SU-DHL-6 (cell line): ENCODE results near the gene SMKR1.

Experiments
- EZH2phosphoT487 ChIP-seq: fragments of 200-600 bp; sonication (generic), shearing (Covaris generic); conservative IDR thresholded peaks from 2 replicates; pipeline ENCODE4 v1.6.1; 2018; ENCODE audit warnings: mild to moderate bottlenecking, antibody characterized with exemption, low read length, moderate library complexity, mixed read lengths
- TF ChIP-seq, protein P1 (sequence below): fragments of 200-600 bp; sonication (generic); IDR thresholded peaks from one replicate; pipeline ENCODE4 v1.5.1; 2017; ENCODE audit warnings: antibody characterized with exemption, mild to moderate bottlenecking, low read length, moderate library complexity; ENCODE audit not compliant: insufficient read depth, poor library complexity, severe bottlenecking

DNA sequence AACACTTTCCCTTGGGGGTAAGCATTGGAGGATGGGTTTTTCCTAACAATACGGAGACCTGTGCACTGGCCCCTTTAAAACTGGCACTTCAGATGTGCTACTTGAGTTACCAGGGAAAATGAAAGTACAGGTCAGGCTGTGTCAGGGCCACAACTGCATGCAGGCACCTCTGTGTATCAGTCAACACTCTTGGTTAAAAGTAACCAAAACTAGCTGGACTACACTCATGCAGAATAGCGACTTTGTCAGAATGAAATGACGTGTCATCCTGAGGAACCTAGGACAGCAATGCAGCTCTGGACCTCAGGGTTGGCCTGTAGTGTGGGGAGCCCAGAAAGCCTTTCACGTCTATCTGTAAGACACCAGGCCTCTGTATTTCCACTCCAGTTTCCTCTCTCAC is 33.8 kb upstream of the SMKR1 start:
- TF ChIP-seq, protein P1, sequence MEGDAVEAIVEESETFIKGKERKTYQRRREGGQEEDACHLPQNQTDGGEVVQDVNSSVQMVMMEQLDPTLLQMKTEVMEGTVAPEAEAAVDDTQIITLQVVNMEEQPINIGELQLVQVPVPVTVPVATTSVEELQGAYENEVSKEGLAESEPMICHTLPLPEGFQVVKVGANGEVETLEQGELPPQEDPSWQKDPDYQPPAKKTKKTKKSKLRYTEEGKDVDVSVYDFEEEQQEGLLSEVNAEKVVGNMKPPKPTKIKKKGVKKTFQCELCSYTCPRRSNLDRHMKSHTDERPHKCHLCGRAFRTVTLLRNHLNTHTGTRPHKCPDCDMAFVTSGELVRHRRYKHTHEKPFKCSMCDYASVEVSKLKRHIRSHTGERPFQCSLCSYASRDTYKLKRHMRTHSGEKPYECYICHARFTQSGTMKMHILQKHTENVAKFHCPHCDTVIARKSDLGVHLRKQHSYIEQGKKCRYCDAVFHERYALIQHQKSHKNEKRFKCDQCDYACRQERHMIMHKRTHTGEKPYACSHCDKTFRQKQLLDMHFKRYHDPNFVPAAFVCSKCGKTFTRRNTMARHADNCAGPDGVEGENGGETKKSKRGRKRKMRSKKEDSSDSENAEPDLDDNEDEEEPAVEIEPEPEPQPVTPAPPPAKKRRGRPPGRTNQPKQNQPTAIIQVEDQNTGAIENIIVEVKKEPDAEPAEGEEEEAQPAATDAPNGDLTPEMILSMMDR = no peak
- TF ChIP-seq EZH2phosphoT487 = no peak
